GM18909 (cell line): ENCODE measurements around the gene PPP4R4.
"Not testable (repeated sequence)": the region's sequence is repeated elsewhere in the genome, so short reads cannot be mapped to it uniquely, and the experiment has no call there.

Experiments
- ATAC-seq: cut with Tn5 transposase; IDR thresholded peaks from one replicate; pipeline ENCODE4 v1.9.1; 2021; ENCODE audit warnings: mild to moderate bottlenecking; ENCODE audit not compliant: unreplicated experiment, poor library complexity

The PPP4R4 gene

GRCh38 chr14:94144765-94145164 lies 29.4 kb upstream of the PPP4R4 start:
- no peak for ATAC-seq

GRCh38 chr14:94145902-94146527 lies 28.1 kb upstream of the PPP4R4 start:
- ATAC-seq: no peak

GRCh38 chr14:94152676-94153075 lies 21.4 kb upstream of the PPP4R4 start:
- no peak for ATAC-seq

- ATAC-seq: no peak
These were observed 20.3 kb upstream of the PPP4R4 start for GRCh38 chr14:94153750-94154342.

- not testable (repeated sequence) for ATAC-seq
These were observed 18.0 kb upstream of the PPP4R4 start for GRCh38 chr14:94156143-94156542.

GRCh38 chr14:94157197-94157596 lies 16.9 kb upstream of the PPP4R4 start:
- no peak for ATAC-seq

- no peak for ATAC-seq
These were observed 15.8 kb upstream of the PPP4R4 start for GRCh38 chr14:94158239-94158883.

- ATAC-seq: no peak
These were observed 13.1 kb upstream of the PPP4R4 start for GRCh38 chr14:94161058-94161457.

- no peak for ATAC-seq
These were observed 12.1 kb upstream of the PPP4R4 start for GRCh38 chr14:94161981-94162380.

GRCh38 chr14:94162466-94162865 lies 11.7 kb upstream of the PPP4R4 start:
- no peak for ATAC-seq

- ATAC-seq: no peak
These were observed 10.3 kb upstream of the PPP4R4 start for GRCh38 chr14:94163796-94164195.

GRCh38 chr14:94164685-94165431 lies 9.3 kb upstream of the PPP4R4 start:
- no peak for ATAC-seq

- ATAC-seq: no peak
These were observed 8.4 kb upstream of the PPP4R4 start for GRCh38 chr14:94165744-94166143.

GRCh38 chr14:94170136-94170535 lies 4.0 kb upstream of the PPP4R4 start:
- ATAC-seq: no peak

GRCh38 chr14:94171208-94171607 lies 2.9 kb upstream of the PPP4R4 start:
- no peak for ATAC-seq

- no peak for ATAC-seq
These were observed 1.6 kb upstream of the PPP4R4 start for GRCh38 chr14:94172545-94172944.

GRCh38 chr14:94173471-94173884 lies 644 bp upstream of the PPP4R4 start:
- no peak for ATAC-seq

GRCh38 chr14:94174604-94175010 lies 485 bp downstream of the PPP4R4 start:
- no peak for ATAC-seq

- no peak for ATAC-seq
These were observed 1.1 kb downstream of the PPP4R4 start for GRCh38 chr14:94175011-94175745.

- no peak for ATAC-seq
These were observed 1.6 kb downstream of the PPP4R4 start for GRCh38 chr14:94175747-94176146.
